Liver (tissue), 9 donors: ENCODE data around the gene MYRF. TPM values are rescaled to one million over a fixed set of nuclear protein-coding genes. Genes with fewer than 3 reads are reported as not detected.

Source experiments
- DNase-seq: peaks from one replicate; pipeline ENCODE4 v3.0.0-alpha.2; 2017; ENCODE audit warnings: low spot score
- H3K27ac ChIP-seq, 2 donors: one replicate each; pipeline ENCODE4 v1.7.0; 2013; ENCODE audit warnings: inconsistent platforms in 2 of 2, low read length in 2 of 2, control low read depth in 1 of 2, low read depth in 1 of 2, mild to moderate bottlenecking in 1 of 2
- H3K27me3 ChIP-seq, 4 donors: one replicate each; pipeline versions ENCODE4 v1.6.1 to v1.7.0; 2013; ENCODE audit warnings: low read length in 3 of 4, inconsistent platforms in 1 of 4, mild to moderate bottlenecking in 1 of 4, moderate library complexity in 1 of 4; ENCODE audit not compliant: control insufficient read depth in 4 of 4, insufficient read depth in 4 of 4
- H3K36me3 ChIP-seq, 4 donors: one replicate each; pipeline versions ENCODE4 v1.6.1 to v1.7.0; 2013; ENCODE audit warnings: low read length in 3 of 4, mild to moderate bottlenecking in 3 of 4, low read depth in 1 of 4, moderate library complexity in 1 of 4; ENCODE audit not compliant: control insufficient read depth in 4 of 4, insufficient read depth in 3 of 4
- H3K4me1 ChIP-seq, 4 donors: one replicate each; pipeline versions ENCODE4 v1.6.1 to v1.7.0; 2013; ENCODE audit warnings: low read length in 3 of 4, mild to moderate bottlenecking in 3 of 4, moderate library complexity in 1 of 4; ENCODE audit not compliant: control insufficient read depth in 4 of 4, insufficient read depth in 4 of 4
- H3K4me3 ChIP-seq, 3 donors: one replicate each; pipeline versions ENCODE4 v1.6.1 to v1.7.0; 2013; ENCODE audit warnings: low read length in 3 of 3, control low read depth in 1 of 3, low read depth in 1 of 3, mild to moderate bottlenecking in 1 of 3
- H3K9ac ChIP-seq, 2 donors: one replicate each; pipeline ENCODE4 v1.7.0; 2013; ENCODE audit warnings: low read length in 2 of 2, mild to moderate bottlenecking in 2 of 2, moderate library complexity in 2 of 2, control low read depth in 1 of 2, low read depth in 1 of 2
- H3K9me3 ChIP-seq, 4 donors: one replicate each; pipeline versions ENCODE4 v1.6.1 to v1.7.0; 2013; ENCODE audit warnings: low read length in 3 of 4; ENCODE audit not compliant: control insufficient read depth in 4 of 4
- FOXA1 ChIP-seq: IDR thresholded peaks from 2 replicates; pipeline ENCODE4 v1.6.1; 2016; ENCODE audit warnings: antibody characterized with exemption
- FOXA2 ChIP-seq: IDR thresholded peaks from 2 replicates; pipeline ENCODE4 v1.6.1; 2016; ENCODE audit warnings: antibody characterized with exemption
- GABPA ChIP-seq, 2 donors: IDR thresholded peaks in 1 of 2; conservative IDR thresholded peaks in 1 of 2; 2 replicates each; pipeline ENCODE4 v1.6.1; 2016; ENCODE audit warnings: antibody characterized with exemption in 2 of 2, mild to moderate bottlenecking in 1 of 2, moderate library complexity in 1 of 2
- HNF4A ChIP-seq, 2 donors: conservative IDR thresholded peaks; 2 replicates each; pipeline ENCODE4 v1.6.1; 2016; ENCODE audit warnings: antibody characterized with exemption in 2 of 2, mild to moderate bottlenecking in 2 of 2
- HNF4G ChIP-seq: IDR thresholded peaks from 2 replicates; pipeline ENCODE4 v1.6.1; 2016; ENCODE audit warnings: antibody characterized with exemption
- JUND ChIP-seq, 2 donors: IDR thresholded peaks; 2 replicates each; pipeline ENCODE4 v1.6.1; 2016; ENCODE audit warnings: antibody characterized with exemption in 2 of 2
- NR2F2 ChIP-seq: IDR thresholded peaks from 2 replicates; pipeline ENCODE4 v1.6.1; 2016; ENCODE audit warnings: antibody characterized with exemption
- RAD21 ChIP-seq, 2 donors: IDR thresholded peaks; 2 replicates each; pipeline ENCODE4 v1.6.1; 2016; ENCODE audit warnings: antibody characterized with exemption in 2 of 2, mild to moderate bottlenecking in 2 of 2
- RXRA ChIP-seq, 2 donors: IDR thresholded peaks; 2 replicates each; pipeline ENCODE4 v1.6.1; 2017 to 2018; ENCODE audit warnings: antibody characterized with exemption in 2 of 2, mild to moderate bottlenecking in 1 of 2
- SP1 ChIP-seq: IDR thresholded peaks from 2 replicates; pipeline ENCODE4 v1.6.1; 2018; ENCODE audit warnings: antibody characterized with exemption, mild to moderate bottlenecking
- TAF1 ChIP-seq: conservative IDR thresholded peaks from 2 replicates; pipeline ENCODE4 v1.6.1; 2016; ENCODE audit warnings: antibody characterized with exemption, mild to moderate bottlenecking
- WGBS: extraction: QIAGEN DNeasy Blood & Tissue Kit; methylation state at CpG from one replicate; pipeline ENCODE4 v1.1.7; 2013; 5-methylcytosine and 5-hydroxymethylcytosine counted together
- polyA plus RNA-seq, 2 donors: library from polyadenylated mRNA; stranded (reverse) in 1 of 2; unstranded in 1 of 2; fragments of 200-250 nt in 1 of 2; fragments of >200 nt in 1 of 2; fragmentation: Nextera tagmentation in 1 of 2; extraction: Ambion mirVana in 1 of 2; gene quantifications; one replicate each; pipeline versions ENCODE4 v1.2.1 to v1.2.3, GENCODE V29; 2013 to 2015
- total RNA-seq, 2 donors: library from RNA; depleted of rRNA; stranded (reverse); fragments of >200 nt; gene quantifications; one replicate each; pipeline ENCODE4 v1.2.3, GENCODE V29; 2014
- TF ChIP-seq, protein P1 (sequence below): IDR thresholded peaks from 2 replicates; pipeline ENCODE4 v1.6.1; 2016; ENCODE audit warnings: antibody characterized with exemption
- TF ChIP-seq, protein P2 (sequence below): IDR thresholded peaks from 2 replicates; pipeline ENCODE4 v1.6.1; 2016; ENCODE audit warnings: antibody characterized with exemption
- TF ChIP-seq, protein P3 (sequence below): IDR thresholded peaks from 2 replicates; pipeline ENCODE4 v1.6.1; 2016; ENCODE audit warnings: antibody characterized with exemption
- TF ChIP-seq, protein P4 (sequence below): fragments of 150-350 bp; IDR thresholded peaks from 2 replicates; pipeline ENCODE4 v1.5.1; 2017; ENCODE audit warnings: improper control_type of control experiment, low read depth, low read length; ENCODE audit not compliant: missing input control
- donor health status: healthy.
- donor health status: healthy.
- donor health status: healthy.
- donor health status: healthy.
- donor health status: healthy.

MYRF gene
- total and polyA plus RNA-seq, 4 donors, result 3.5 to 6.5 (median 4.4) TPM

DNA sequence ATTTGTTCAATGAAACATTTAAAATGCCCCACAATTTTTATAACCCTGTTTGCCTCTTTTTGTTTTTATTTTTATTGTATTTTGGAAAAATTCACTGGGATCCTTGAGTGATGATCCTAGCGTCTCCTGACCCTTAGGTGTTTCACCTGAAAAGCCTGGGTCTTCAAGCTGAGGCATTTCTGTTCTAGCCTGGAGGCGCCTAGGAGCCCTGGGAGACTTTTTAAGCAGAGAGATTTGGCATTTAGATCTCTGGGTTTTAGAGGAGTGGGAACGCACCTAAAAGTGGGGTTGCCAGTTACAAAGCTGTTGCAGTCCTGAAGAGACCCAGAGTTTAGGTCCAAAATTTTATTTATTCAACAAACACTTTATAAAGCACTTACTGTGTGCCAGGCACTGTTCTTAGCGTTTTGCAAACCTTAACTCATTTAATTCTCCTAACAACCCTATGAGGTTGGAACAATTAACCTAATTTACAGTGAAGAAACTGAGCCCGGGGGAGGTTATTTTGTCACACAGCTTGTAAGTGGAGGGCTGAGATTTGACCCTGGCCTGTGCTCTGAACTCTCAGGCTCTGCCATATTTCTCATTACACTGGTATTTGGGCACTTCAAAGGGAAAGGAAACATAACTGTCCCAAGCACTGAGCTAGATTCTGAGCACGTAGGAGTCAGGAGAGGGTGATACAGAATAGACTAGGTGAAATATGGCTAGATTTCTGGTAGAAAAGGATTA, 65.2 kb downstream of the MYRF start:
- peaks cover 5 to 28% (median 14%) of the 10 kb centered on the region in 4 donors for H3K4me1 ChIP-seq
- peak overlapping the region in 1 of 3 donors; percentile 48 for H3K4me3 ChIP-seq
- 74% methylated on average over 6 of the region's 6 CpGs for WGBS
- peak overlapping the region in 1 of 2 donors; percentile 43 for H3K27ac ChIP-seq
- H3K9me3 ChIP-seq, result no peaks in the 10 kb centered on the region
- H3K9ac ChIP-seq, result no peak overlapping the region
- no peak for TF ChIP-seq FOXA2
- TF ChIP-seq GABPA (IDR thresholded peaks at IDR 0.05 in 1 of 2, conservative IDR thresholded peaks at IDR 0.05 in 1 of 2), result no peak
- TF ChIP-seq, protein P1, sequence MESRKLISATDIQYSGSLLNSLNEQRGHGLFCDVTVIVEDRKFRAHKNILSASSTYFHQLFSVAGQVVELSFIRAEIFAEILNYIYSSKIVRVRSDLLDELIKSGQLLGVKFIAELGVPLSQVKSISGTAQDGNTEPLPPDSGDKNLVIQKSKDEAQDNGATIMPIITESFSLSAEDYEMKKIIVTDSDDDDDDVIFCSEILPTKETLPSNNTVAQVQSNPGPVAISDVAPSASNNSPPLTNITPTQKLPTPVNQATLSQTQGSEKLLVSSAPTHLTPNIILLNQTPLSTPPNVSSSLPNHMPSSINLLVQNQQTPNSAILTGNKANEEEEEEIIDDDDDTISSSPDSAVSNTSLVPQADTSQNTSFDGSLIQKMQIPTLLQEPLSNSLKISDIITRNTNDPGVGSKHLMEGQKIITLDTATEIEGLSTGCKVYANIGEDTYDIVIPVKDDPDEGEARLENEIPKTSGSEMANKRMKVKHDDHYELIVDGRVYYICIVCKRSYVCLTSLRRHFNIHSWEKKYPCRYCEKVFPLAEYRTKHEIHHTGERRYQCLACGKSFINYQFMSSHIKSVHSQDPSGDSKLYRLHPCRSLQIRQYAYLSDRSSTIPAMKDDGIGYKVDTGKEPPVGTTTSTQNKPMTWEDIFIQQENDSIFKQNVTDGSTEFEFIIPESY, result no peak
- TF ChIP-seq HNF4G, result no peak
- TF ChIP-seq, protein P2, sequence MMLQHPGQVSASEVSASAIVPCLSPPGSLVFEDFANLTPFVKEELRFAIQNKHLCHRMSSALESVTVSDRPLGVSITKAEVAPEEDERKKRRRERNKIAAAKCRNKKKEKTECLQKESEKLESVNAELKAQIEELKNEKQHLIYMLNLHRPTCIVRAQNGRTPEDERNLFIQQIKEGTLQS, result no peak
- no peak for TF ChIP-seq HNF4A (conservative IDR thresholded peaks at IDR 0.05)
- TF ChIP-seq JUND (IDR thresholded peaks at IDR 0.05), result no peak
- TF ChIP-seq TAF1, result no peak
- no peak for TF ChIP-seq NR2F2
- no peak for TF ChIP-seq FOXA1
- no peak for TF ChIP-seq RXRA (IDR thresholded peaks at IDR 0.05)
- TF ChIP-seq, protein P3, sequence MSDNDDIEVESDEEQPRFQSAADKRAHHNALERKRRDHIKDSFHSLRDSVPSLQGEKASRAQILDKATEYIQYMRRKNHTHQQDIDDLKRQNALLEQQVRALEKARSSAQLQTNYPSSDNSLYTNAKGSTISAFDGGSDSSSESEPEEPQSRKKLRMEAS, result no peak
- TF ChIP-seq, protein P4, sequence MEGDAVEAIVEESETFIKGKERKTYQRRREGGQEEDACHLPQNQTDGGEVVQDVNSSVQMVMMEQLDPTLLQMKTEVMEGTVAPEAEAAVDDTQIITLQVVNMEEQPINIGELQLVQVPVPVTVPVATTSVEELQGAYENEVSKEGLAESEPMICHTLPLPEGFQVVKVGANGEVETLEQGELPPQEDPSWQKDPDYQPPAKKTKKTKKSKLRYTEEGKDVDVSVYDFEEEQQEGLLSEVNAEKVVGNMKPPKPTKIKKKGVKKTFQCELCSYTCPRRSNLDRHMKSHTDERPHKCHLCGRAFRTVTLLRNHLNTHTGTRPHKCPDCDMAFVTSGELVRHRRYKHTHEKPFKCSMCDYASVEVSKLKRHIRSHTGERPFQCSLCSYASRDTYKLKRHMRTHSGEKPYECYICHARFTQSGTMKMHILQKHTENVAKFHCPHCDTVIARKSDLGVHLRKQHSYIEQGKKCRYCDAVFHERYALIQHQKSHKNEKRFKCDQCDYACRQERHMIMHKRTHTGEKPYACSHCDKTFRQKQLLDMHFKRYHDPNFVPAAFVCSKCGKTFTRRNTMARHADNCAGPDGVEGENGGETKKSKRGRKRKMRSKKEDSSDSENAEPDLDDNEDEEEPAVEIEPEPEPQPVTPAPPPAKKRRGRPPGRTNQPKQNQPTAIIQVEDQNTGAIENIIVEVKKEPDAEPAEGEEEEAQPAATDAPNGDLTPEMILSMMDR, result no peak
- no peak for TF ChIP-seq RAD21 (IDR thresholded peaks at IDR 0.05)
- DNase-seq, result no peak
- no peaks in the 10 kb centered on the region for H3K27me3 ChIP-seq
- H3K36me3 ChIP-seq, result peaks cover 0 to 2% (median 0%) of the 10 kb centered on the region in 4 donors

DNA sequence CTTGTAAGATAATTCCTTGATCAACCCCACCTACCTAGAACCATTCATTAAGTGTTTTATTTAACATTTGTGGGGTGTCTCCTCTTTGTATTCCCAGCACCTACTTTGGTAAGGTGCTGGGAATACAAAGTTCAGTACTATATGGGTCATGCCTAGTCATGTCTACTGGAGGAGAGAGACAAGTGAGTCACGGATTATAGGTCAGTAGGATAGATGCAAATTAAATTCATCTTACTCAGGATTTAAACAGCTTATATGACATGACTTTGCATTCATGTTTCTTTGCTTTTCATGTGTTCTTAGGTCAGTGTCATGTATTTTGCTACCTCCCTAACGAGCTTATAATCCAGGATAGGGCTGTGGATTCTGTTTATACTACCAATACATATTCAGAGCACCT, 67.7 kb downstream of the MYRF start:
- H3K27ac ChIP-seq, result peak overlapping the region; percentile 21 to 85
- 63% methylated on average over 2 of the region's 2 CpGs for WGBS
- no peaks in the 10 kb centered on the region for H3K27me3 ChIP-seq
- H3K4me3 ChIP-seq, result no peak overlapping the region
- TF ChIP-seq SP1 (no peak), HNF4A (conservative IDR thresholded peaks at IDR 0.05) (peak in 1 of 2 donors; percentile 21), JUND (IDR thresholded peaks at IDR 0.05) (peak in 1 of 2 donors; percentile 3)
- H3K9me3 ChIP-seq, result no peaks in the 10 kb centered on the region
- no peaks in the 10 kb centered on the region for H3K36me3 ChIP-seq
- no peak overlapping the region for H3K9ac ChIP-seq
- DNase-seq, result no peak
- H3K4me1 ChIP-seq, result peaks cover 5 to 28% (median 14%) of the 10 kb centered on the region in 4 donors
